ENCODE results near the gene ASIC1.
A peak's percentile ranks its signal among the peaks of the same experiment; 100 is the strongest.

Gene ASIC1

GRCh38 chr12:50041062-50041860 lies 16.1 kb upstream of the ASIC1 start:
- DNase-seq = no peak

- DNase-seq = no peak
Observed at GRCh38 chr12:50041962-50042361, 15.4 kb upstream of the ASIC1 start.

DNA sequence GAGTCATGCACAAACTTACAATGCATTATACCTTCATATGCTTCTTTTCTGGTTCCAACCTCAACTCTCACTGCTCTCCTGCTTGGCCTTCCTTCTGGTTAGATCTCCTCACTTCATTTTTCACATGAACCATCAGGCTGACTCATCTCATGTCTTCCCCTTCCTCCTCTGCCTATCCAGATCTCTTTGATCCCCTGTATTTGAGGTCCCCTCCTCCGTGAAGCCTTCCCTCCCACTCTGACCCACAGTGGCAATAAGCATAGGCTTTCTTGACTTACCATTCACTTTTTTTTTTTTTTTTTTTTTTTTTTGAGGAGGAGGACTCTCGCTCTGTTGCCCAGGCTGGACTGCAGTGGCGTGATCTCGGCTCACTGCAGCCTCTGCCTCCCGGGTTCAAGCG lies 14.7 kb upstream of the ASIC1 start:
- no peak for DNase-seq

DNA sequence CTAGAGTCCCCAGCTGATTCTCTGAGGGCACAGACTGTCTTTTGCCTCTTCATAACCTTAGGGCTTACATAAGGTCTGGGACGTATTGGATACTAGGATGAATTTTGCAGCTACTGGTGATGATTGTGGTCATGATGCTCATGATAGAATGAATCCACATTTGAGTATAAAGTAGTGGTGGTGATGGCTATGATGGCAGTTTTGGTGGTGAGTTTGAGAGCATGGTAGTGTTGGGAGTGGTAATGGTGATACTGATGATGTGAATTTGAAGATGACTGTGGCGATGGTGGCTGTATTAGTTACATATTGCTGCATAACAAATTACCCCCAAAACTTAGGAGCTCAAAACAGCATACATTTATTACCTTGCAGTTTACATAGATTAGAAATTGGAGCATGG lies 14.1 kb upstream of the ASIC1 start:
- no peak for DNase-seq

DNA sequence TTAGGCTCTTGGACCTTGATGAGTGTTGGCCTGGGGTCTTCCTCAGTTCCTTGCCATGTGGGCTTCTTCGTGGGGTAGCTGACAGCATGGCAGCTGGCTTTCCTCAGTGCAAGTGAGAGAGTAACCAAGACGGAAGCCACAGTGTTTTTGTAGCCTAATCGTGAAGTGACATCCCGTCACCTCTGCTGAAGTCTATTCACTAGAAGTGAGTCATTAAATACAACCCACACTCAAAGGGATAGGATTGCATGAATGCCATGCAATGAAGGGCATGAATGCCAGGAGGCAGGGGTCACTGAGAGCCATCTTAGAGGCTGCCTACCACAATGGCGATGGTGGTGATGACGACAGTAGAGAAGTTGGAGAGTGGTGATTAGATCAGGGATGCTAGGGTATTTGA lies 13.5 kb upstream of the ASIC1 start:
- DNase-seq = no peak

DNA sequence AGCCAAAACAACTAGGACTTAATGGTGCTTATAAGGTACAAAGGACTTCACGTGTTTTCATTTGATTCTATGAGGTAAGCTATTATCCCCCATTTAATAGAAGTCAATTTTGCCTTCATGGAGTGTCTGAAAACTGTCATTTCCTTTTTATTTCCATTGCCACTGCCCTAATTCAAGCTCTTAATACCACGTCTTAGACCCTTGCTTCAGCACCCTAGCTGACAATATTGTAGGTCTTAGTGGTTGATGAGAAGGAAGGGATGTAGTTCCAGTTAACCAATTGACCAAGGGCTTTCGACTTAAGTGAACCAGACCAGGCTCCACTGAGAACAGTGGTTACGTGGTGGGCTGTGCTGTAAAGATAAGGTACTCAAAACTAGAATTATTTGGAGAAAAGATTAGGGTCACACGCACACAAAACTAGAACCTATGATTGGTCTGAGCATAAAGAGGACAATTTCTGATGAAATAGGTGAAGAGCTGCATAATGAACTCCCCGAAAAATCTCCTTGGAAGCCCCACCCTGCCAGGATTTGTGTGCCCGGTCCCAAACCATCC lies 9.6 kb upstream of the ASIC1 start:
- no peak for DNase-seq

DNA sequence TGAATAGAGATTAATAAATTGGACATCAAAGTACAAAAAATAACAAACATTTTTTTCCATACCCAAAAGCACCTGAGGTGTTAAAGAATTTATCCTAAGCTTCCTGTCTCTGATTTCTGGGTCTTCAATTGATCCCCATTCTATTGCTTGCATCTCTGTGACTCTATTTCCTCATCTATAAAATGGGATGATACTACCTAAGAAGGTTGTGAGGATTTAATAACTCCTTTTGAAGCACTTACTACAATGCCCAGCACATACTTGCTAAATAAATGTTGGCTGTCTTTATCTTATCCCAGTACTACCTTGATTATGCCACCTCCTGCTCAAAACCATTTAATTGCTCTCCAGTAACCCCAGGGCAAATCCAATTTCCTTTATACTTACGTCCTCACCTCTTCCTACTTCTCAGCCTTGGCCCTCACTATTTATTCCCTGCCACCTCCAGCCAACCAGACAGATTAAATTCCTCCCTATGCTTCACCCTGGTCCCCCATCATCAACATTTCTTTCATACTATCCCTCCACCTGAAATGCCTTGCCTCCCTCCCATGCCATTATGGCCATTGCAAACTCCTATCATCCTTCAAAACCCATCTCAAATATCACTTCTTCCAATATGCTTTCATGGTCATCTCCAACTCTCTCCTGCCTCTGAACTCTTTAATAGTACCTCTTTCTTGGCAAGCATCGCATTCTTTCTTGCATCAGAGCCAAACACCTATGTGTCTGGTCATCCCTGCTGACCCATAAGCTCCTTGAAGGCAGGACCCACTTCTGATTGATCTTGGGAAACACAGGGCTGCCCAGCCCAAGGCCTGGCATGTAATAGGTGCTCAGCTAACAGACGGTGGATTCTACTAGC lies 7.9 kb upstream of the ASIC1 start:
- DNase-seq = no peak

DNA sequence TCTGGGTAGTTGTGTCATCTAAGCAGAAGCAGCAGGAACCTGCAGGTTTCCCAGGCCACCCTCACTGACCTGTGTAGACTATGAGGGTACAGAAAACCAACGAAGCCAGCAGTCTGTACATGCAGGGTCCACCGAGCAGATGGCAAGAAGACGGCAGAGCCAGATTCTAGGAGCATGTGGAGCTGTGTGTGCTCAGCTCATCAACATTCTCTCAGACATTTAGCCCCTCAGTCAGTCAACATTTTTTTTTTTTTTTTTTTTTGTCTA lies 7.3 kb upstream of the ASIC1 start:
- no peak for DNase-seq

DNA sequence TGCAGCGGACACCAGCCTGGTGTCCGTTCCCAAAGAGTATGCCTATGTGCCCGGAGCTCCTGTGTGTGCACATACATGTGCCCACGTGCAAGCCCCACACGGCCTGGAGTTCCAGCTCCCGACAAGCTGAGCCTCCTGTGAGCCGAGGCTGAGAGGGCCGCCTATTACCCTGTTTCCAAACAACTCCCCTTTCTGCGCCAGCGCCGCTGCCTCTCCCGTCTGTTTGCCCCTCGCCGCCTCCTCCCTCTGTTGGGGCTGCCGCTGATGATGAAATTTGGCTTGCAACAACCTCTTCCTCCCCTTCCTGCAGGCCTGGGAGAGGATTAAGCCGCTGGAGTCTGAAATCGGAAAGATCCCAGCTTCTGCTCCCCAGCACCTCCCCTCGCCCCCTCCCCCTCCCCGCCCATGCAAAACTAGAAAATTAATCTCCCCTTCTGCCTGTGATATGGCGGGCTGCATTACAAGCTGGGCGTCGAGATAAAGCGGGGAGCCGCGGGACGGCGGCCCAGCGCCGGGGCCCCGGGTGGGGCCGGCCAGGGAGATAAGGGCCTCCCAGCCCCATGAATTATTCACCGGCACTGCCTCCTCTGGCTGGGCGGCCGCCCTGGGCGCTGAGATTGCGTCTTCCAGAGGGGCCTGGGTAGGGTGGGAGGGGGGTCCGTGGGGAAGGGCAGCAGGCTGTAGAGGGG lies 6.8 kb upstream of the ASIC1 start:
- DNase-seq = no peak

- no peak for DNase-seq
Observed at GRCh38 chr12:50051101-50051806, 6.1 kb upstream of the ASIC1 start.

DNA sequence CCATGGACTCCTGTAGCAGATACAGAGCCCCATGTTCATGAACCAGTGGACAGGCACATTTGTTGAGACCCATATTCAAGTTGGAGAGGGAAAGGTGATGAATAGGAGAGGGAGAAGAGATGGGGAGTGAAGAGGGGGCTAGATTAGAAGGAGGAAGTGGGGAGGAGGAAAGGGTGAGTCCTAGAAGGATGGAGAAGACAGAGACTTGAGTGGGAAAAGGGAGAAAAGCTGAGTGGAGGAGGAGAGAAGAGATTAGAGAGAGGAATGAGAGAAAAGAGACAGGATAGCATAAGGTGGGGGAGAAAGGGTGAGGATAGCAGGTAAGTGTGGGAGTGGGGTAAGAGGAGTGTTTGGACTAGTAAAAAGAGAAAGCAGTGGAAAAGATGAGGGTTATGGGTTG lies 4.9 kb upstream of the ASIC1 start:
- DNase-seq = no peak

DNA sequence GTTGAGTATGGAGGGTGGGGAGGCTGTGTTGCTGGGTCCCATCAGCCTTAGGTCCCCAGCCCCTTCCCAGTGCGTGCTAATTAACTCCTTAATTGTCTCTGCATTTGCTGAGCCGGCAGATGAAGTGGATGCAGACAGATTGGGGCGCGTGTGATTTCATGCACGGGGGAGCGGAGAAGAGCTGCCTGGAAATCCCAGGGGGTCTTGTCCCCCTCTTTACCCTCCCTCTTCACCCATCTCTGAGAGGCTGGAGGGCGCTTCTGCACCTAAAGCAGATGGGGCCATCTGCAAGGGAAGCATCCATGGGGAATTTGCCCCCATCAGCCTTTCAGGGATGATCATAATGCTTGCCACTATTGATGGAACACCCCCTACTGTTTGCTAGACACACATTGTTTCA lies 4.4 kb upstream of the ASIC1 start:
- DNase-seq = no peak

DNA sequence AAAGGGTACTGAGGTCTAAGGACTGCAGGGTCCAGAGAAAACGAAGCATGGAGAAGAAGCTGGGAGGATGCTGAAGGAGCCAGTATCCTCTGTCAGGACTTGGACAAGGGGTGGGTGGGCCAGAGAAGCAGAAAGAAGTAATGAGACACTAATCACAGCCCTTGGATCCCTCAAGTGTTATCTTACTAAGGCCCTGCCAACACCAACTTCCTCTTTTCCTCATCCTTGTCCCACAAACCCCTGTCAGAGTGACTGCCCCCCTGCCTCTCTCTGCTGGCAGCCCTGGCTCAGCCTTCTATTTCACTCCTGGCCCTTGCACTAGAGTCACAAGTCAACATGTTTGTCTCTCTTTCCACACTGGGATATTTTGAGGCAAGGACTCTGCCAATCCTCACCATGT lies 3.8 kb upstream of the ASIC1 start:
- no peak for DNase-seq

GRCh38 chr12:50055831-50056638 lies 1.4 kb upstream of the ASIC1 start:
- DNase-seq = peak; percentile 67

DNA sequence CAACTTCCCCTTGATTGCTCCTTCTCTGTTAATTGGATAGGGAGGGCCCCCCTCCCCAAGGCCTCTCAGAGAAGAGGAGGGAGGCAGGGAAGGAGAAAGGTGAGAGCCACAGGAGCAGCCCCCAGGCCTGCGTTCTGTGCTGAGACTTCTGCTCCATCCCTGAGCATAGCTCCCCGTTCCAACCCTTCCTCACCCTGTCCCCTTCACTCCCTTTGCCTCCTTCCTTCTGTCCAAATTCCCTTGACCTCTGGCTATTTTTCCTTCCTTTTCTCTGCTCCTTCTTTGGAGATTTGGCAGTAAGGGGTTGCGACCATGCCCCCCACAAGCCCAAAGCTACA lies 788 bp upstream of the ASIC1 start:
- no peak for DNase-seq

- DNase-seq = no peak
Observed at GRCh38 chr12:50057896-50058670, 687 bp downstream of the ASIC1 start.

DNA sequence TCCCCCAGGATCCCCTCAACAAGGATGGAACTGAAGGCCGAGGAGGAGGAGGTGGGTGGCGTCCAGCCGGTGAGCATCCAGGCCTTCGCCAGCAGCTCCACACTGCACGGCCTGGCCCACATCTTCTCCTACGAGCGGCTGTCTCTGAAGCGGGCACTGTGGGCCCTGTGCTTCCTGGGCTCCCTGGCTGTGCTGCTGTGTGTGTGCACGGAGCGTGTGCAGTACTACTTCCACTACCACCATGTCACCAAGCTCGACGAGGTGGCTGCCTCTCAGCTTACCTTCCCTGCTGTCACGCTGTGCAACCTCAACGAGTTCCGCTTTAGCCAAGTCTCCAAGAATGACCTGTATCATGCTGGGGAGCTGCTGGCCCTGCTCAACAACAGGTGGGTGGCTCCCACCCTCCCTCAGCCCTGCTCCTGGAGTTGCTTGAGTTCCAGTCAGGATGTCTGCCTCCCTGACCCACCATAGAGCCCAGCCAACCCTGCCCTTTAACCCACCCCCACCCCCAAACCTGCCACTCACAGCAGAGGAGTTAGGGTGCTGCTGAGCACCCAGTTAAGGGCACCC lies 1.4 kb downstream of the ASIC1 start:
- DNase-seq = no peak

DNA sequence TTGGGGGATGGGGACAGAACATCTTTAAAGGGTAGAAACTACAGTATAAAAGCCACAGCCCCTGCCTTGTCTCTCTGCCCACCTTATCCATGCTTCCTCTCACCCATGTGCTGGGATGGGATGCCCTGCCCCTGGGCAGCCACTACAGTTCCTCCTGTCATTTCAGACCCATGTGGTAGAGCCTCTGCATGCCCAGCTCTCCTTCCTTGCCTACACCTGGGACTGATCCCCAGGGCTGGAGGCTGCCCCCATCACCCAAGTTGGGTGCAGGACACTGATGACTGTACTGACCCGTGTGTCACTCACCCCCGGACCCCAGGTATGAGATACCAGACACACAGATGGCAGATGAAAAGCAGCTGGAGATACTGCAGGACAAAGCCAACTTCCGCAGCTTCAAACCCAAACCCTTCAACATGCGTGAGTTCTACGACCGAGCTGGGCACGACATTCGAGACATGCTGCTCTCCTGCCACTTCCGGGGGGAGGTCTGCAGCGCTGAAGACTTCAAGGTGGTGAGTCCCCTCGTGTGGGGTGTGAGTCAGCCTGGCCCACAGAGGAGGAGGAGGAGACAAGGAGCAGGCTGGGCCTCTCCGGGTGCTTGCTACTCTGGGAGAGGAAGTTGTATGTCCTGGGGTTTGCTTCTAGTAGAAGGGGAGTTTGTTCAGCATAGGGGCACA lies 2.2 kb downstream of the ASIC1 start:
- peak; percentile 59 for DNase-seq

DNA sequence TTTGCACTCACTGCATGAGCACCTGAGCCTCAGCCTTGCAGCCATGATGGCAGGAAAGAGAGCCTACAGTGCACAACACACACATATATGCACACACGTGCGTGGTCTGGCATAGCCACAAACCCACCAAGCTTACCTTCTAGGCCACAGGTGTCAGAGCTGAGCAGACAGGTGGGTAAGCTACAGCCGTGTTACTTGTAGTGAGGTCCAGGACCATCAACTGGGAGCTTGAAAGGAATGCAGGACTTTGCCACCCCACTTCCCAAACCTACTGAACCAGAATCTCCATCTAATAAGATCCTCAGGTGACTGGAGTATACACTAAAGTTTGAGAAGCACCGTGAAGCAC lies 2.7 kb downstream of the ASIC1 start:
- DNase-seq = no peak

- DNase-seq = no peak
Observed at GRCh38 chr12:50061171-50061570, 3.8 kb downstream of the ASIC1 start.
